NT2/D1 (cell line): ENCODE data around the gene BUD13.

Experiments
- DNase-seq: peaks from one replicate; pipeline ENCODE4 v3.0.0-alpha.2; 2011; ENCODE audit warnings: low read depth, low spot score
- H3K27me3 ChIP-seq: 2 replicates; pipeline ENCODE4 v1.6.0; 2011; ENCODE audit warnings: mild to moderate bottlenecking; ENCODE audit not compliant: insufficient read length, insufficient read depth
- H3K36me3 ChIP-seq: 2 replicates; pipeline ENCODE4 v1.6.1; 2011; ENCODE audit warnings: mild to moderate bottlenecking, low read length, mixed read lengths; ENCODE audit not compliant: insufficient read depth, insufficient read length
- H3K4me1 ChIP-seq: 2 replicates; pipeline ENCODE4 v1.5.1; 2011; ENCODE audit not compliant: insufficient read depth, insufficient read length
- H3K4me3 ChIP-seq: 2 replicates; pipeline ENCODE4 v1.5.1; 2011; ENCODE audit warnings: low read depth; ENCODE audit not compliant: insufficient read length
- H3K9ac ChIP-seq: 2 replicates; pipeline ENCODE4 v1.6.0; 2011; ENCODE audit warnings: low read depth; ENCODE audit not compliant: insufficient read length
- H3K9me3 ChIP-seq: 2 replicates; pipeline ENCODE4 v1.5.1; 2011; ENCODE audit warnings: mild to moderate bottlenecking, low read length; ENCODE audit not compliant: insufficient read depth
- SUZ12 ChIP-seq: IDR thresholded peaks from 2 replicates; pipeline ENCODE4 v1.6.1; 2011; ENCODE audit not compliant: insufficient read length, insufficient read depth; ENCODE audit errors: extremely low read depth
- YY1 ChIP-seq: IDR thresholded peaks from 2 replicates; pipeline ENCODE4 v1.6.1; 2011; ENCODE audit not compliant: insufficient read length, insufficient read depth
- ZNF274 ChIP-seq: IDR thresholded peaks from 2 replicates; pipeline ENCODE4 v1.6.1; 2011; ENCODE audit warnings: mild to moderate bottlenecking, low read depth, low read length

Gene BUD13

DNA sequence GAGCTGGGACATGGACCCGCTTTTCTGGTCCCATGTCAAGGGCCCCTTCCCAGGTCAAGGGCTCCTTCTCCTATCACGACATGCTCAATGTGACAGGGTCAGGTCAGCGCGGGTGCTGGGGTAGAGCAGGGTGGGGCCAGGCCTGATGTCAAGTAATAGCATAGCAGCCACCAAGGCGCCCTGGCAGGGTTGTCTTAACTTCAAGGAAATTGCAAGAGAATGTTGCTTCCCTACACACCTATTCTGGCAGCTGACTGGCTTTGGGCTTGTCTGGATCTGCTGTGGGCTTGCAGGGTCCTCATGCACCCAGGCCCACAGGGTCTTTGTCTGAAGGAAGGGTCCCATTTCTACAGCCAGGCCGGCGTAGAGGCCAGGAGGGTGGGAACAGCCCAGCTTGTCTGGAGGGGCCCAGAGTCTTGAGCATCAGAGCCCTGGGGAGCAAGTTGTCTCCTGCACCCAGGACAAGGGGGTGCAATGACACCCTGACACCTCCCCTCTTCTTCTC is 71.4 kb downstream of the BUD13 start:
- H3K4me3 ChIP-seq = no peak overlapping the region
- no peak for DNase-seq
- peaks cover 2% of the 10 kb centered on the region for H3K4me1 ChIP-seq
- no peak for TF ChIP-seq YY1
- no peak for TF ChIP-seq SUZ12
- no peak for TF ChIP-seq ZNF274
- H3K9me3 ChIP-seq = no peaks in the 10 kb centered on the region
- H3K36me3 ChIP-seq = no peaks in the 10 kb centered on the region
- no peaks in the 10 kb centered on the region for H3K27me3 ChIP-seq
- H3K9ac ChIP-seq = no peak overlapping the region

DNA sequence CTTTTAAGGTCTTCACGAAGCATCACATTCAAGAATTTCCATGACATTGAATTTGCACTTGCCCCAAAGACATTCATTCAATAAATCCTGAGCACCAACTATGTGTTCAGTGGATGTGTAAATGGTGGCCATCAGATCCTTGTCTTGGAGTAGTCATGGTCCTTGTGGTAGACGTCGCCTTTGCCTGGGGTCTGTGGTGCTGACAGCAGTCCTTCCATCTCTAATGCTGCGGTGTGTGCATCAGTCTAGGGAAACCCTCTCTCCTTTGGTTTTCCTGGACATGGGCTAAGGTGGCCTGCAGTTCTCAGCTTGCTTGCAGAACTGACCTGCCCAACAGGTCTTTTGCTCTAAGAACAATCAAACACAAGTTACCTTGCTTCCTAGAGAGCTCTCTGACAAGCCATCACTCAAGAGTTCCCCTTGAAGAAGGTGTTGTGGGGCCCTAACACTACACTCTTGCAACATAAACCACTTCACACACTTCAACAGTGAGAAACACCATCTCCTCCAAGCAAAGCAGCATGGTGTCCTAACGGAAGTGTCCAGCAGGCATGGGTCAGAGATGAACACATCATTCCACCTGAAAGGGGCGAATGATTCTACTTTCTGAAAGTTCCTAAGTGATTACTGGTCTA is 72.1 kb downstream of the BUD13 start:
- no peaks in the 10 kb centered on the region for H3K36me3 ChIP-seq
- DNase-seq = no peak
- TF ChIP-seq YY1 = no peak
- no peak for TF ChIP-seq SUZ12
- no peak for TF ChIP-seq ZNF274
- no peak overlapping the region for H3K9ac ChIP-seq
- no peak overlapping the region for H3K4me3 ChIP-seq
- H3K4me1 ChIP-seq = peaks cover 2% of the 10 kb centered on the region
- H3K9me3 ChIP-seq = no peaks in the 10 kb centered on the region
- H3K27me3 ChIP-seq = no peaks in the 10 kb centered on the region
